Activated effector memory CD4-positive, alpha-beta T cell treated with anti-CD3 and anti-CD28 coated beads, Interleukin-2, amount 50 U/mL, for 16 hours (primary cell): Measurements from ENCODE around the gene STIP1.

ENCODE experiments used
- DNase-seq: peaks from one replicate; pipeline ENCODE4 v3.0.0-alpha.2; 2020

Gene STIP1

GRCh38 chr11:64203421-64204079 lies 17.6 kb downstream of the STIP1 start:
- DNase-seq = no peak

GRCh38 chr11:64204080-64204440 lies 18.1 kb downstream of the STIP1 start:
- DNase-seq = no peak

- DNase-seq = peak; percentile 92
Measured at GRCh38 chr11:64204464-64204989, 18.6 kb downstream of the STIP1 start.

- DNase-seq = peak; percentile 89
Measured at GRCh38 chr11:64206457-64207255, 20.7 kb downstream of the STIP1 start, which contains the start of gene FERMT3. Gene FERMT3, plus strand, starts transcription at chr11:64206721. Its CDS starts 644 bp downstream, at chr11:64207365.

GRCh38 chr11:64207256-64208085 lies 21.5 kb downstream of the STIP1 start:
- DNase-seq = peak; percentile 93

GRCh38 chr11:64208086-64208795 lies 22.3 kb downstream of the STIP1 start:
- DNase-seq = no peak

GRCh38 chr11:64208796-64209562 lies 23.0 kb downstream of the STIP1 start:
- no peak for DNase-seq

- DNase-seq = no peak
Measured at GRCh38 chr11:64209563-64209843, 23.5 kb downstream of the STIP1 start.

GRCh38 chr11:64210301-64211020 lies 24.5 kb downstream of the STIP1 start:
- DNase-seq = no peak

- no peak for DNase-seq
Measured at GRCh38 chr11:64211181-64211872, 25.4 kb downstream of the STIP1 start.

- no peak for DNase-seq
Measured at GRCh38 chr11:64216879-64217278, 30.9 kb downstream of the STIP1 start.

GRCh38 chr11:64218628-64219353 lies 32.8 kb downstream of the STIP1 start:
- DNase-seq = no peak

GRCh38 chr11:64219354-64219684 lies 33.3 kb downstream of the STIP1 start:
- no peak for DNase-seq

- DNase-seq = no peak
Measured at GRCh38 chr11:64219755-64220154, 33.8 kb downstream of the STIP1 start.

GRCh38 chr11:64220271-64220670 lies 34.3 kb downstream of the STIP1 start:
- no peak for DNase-seq

- DNase-seq = no peak
Measured at GRCh38 chr11:64220798-64221197, 34.8 kb downstream of the STIP1 start.

GRCh38 chr11:64222651-64223000 lies 36.7 kb downstream of the STIP1 start:
- no peak for DNase-seq

- no peak for DNase-seq
Measured at GRCh38 chr11:64223001-64223651, 37.2 kb downstream of the STIP1 start.

- no peak for DNase-seq
Measured at GRCh38 chr11:64224151-64224890, 38.4 kb downstream of the STIP1 start.
